ENCODE data around the gene PNMA6A. TPM values are rescaled to one million over a fixed set of nuclear protein-coding genes. Genes with fewer than 3 reads are reported as not detected.

The PNMA6A gene
- total RNA-seq, 1 donor from 2014 or later, result 4.9 TPM

DNA sequence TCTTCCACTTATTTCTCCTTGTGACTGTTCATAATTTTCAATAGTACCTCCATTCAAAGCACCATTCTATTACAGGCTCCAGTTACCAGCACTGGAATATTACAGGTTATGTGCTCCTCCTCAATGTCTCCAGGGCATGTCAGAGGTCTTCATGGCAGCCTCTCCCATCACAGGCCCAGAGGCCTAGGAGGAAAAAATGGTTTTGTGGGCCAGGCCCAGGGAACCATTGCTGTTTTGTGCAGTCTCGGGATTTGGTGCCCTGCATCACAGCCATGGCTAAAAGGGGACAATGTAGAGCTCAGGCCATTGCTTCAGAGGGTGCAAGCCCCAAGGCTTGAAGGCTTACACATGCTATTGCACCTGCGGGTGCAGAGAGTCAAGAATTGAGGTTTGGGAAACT lies 23.2 kb upstream of the PNMA6A start:
- Mint-ChIP-seq H3K4me3 (no peak overlapping the region), H3K9me3 (peaks cover 66% of the 10 kb centered on the region), H3K36me3 (no peaks in the 10 kb centered on the region), H3K4me1 (no peaks in the 10 kb centered on the region), H3K27me3 (ENCODE audit: low read depth) (peaks cover 16% of the 10 kb centered on the region), H3K27ac (no peak overlapping the region)
- TF ChIP-seq, protein P1, sequence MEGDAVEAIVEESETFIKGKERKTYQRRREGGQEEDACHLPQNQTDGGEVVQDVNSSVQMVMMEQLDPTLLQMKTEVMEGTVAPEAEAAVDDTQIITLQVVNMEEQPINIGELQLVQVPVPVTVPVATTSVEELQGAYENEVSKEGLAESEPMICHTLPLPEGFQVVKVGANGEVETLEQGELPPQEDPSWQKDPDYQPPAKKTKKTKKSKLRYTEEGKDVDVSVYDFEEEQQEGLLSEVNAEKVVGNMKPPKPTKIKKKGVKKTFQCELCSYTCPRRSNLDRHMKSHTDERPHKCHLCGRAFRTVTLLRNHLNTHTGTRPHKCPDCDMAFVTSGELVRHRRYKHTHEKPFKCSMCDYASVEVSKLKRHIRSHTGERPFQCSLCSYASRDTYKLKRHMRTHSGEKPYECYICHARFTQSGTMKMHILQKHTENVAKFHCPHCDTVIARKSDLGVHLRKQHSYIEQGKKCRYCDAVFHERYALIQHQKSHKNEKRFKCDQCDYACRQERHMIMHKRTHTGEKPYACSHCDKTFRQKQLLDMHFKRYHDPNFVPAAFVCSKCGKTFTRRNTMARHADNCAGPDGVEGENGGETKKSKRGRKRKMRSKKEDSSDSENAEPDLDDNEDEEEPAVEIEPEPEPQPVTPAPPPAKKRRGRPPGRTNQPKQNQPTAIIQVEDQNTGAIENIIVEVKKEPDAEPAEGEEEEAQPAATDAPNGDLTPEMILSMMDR (IDR thresholded peaks at IDR 0.05; ENCODE audit: unreplicated experiment), result no peak
- no peak for DNase-seq (ENCODE audit: low spot score in 2 of 2, unreplicated experiment in 2 of 2)

DNA sequence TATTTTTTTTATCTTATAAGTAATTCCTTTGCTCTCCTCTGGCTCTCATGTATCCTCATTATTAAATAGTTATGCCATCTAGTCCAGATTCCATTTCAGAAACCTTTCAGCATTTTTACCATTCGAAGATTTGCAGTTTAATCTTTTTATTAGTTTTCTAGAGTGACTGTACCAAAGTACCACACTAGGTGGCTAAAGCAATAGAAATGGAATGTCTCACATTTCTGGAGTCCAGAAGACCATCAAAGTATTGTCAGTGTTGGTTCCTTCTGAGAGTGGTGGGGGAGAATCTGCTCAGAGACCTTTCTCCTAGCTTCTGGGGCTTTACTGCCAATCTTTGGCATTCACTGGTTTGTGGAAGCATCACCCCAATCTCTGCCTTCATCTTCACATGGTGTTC lies 19.7 kb upstream of the PNMA6A start:
- H3K27ac Mint-ChIP-seq, result no peak overlapping the region
- DNase-seq (ENCODE audit: low spot score in 2 of 2, unreplicated experiment in 2 of 2), result no peak
- H3K4me3 Mint-ChIP-seq, result no peak overlapping the region
- H3K27me3 Mint-ChIP-seq (ENCODE audit: low read depth), result peaks cover 23% of the 10 kb centered on the region
- H3K9me3 Mint-ChIP-seq, result peaks cover 43% of the 10 kb centered on the region
- TF ChIP-seq, protein P1 (IDR thresholded peaks at IDR 0.05; ENCODE audit: unreplicated experiment), result peak; percentile 47
- H3K4me1 Mint-ChIP-seq, result peaks cover 7% of the 10 kb centered on the region
- no peaks in the 10 kb centered on the region for H3K36me3 Mint-ChIP-seq

DNA sequence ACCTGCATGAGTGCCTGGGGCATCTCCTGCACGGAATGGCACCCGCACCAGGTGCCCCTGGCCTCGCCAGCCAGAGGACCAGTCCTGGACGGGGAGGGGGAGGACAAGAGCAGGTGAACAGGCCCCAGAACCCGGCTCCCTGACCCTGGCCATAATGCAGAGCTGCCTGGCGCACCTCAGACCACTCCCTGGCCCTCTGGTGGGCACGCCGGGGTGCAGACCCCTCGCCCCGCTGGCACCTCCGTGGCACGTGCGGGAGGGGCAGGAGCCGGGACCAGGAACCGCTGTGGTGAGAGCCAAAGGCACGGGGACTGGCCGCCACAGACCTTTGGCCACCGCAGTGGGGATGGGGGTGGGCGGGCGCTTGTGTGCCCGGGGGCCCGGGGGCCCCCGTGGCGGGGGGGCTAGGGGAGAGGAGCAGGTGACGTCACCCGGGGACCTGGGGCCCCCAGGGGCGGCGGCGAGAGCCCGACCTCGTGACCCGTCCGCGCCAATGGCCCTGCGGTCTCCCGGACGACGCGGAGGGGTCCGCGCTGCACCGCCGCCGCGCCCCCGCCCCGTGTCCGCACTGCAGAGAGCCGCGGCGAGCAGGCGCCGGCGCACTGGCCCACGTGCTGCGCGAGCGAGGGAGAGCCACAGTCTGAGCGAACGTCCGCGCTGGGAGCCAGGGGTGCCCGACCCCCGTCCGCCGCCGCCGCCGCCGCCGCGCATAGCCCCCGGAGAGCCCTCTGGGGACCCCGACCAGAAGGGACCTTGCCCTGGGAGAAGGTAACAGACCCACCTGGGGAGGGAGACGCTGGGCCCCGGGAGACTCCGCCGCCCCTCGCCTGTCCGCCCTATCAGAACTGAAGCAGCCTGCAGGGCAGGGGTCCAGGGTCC lies 16.1 kb upstream of the PNMA6A start, which contains the start of gene PNMA3:
TSS of gene PNMA3 (plus strand) at position 600 of the 879 bp plus-strand sequence. CDS start 586 bp downstream, outside the sequence.
- Mint-ChIP-seq H3K27ac (no peak within 1 kb of the TSS), H3K4me3 (peak within 1 kb of the TSS; percentile 51), H3K9me3 (peaks cover 14% of the 10 kb centered on the region), H3K4me1 (peaks cover 8% of the 10 kb centered on the region), H3K36me3 (no peaks in the 10 kb centered on the region), H3K27me3 (ENCODE audit: low read depth) (peaks cover 20% of the 10 kb centered on the region)
- TF ChIP-seq, protein P1 (IDR thresholded peaks at IDR 0.05; ENCODE audit: unreplicated experiment), result no peak
- DNase-seq (ENCODE audit: low spot score in 2 of 2, unreplicated experiment in 2 of 2), result no peak

DNA sequence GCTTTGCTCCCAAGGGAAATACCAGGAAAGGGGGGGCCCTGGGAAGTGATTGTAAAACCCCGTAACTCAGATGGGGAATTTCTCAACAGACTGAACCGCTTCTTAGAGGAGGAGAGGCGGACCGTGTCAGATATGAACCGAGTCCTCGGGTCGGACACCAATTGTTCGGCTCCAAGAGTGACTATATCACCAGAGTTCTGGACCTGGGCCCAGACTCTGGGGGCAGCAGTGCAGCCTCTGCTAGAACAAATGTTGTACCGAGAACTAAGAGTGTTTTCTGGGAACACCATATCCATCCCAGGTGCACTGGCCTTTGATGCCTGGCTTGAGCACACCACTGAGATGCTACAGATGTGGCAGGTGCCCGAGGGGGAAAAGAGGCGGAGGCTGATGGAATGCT lies 15.0 kb upstream of the PNMA6A start:
- H3K4me1 Mint-ChIP-seq, result peaks cover 8% of the 10 kb centered on the region
- peak overlapping the region; percentile 42 for H3K4me3 Mint-ChIP-seq
- DNase-seq (ENCODE audit: low spot score in 2 of 2, unreplicated experiment in 2 of 2), result no peak
- H3K9me3 Mint-ChIP-seq, result peaks cover 11% of the 10 kb centered on the region
- H3K36me3 Mint-ChIP-seq, result no peaks in the 10 kb centered on the region
- no peak overlapping the region for H3K27ac Mint-ChIP-seq
- peaks cover 14% of the 10 kb centered on the region for H3K27me3 Mint-ChIP-seq (ENCODE audit: low read depth)
- TF ChIP-seq, protein P1 (IDR thresholded peaks at IDR 0.05; ENCODE audit: unreplicated experiment), result no peak

DNA sequence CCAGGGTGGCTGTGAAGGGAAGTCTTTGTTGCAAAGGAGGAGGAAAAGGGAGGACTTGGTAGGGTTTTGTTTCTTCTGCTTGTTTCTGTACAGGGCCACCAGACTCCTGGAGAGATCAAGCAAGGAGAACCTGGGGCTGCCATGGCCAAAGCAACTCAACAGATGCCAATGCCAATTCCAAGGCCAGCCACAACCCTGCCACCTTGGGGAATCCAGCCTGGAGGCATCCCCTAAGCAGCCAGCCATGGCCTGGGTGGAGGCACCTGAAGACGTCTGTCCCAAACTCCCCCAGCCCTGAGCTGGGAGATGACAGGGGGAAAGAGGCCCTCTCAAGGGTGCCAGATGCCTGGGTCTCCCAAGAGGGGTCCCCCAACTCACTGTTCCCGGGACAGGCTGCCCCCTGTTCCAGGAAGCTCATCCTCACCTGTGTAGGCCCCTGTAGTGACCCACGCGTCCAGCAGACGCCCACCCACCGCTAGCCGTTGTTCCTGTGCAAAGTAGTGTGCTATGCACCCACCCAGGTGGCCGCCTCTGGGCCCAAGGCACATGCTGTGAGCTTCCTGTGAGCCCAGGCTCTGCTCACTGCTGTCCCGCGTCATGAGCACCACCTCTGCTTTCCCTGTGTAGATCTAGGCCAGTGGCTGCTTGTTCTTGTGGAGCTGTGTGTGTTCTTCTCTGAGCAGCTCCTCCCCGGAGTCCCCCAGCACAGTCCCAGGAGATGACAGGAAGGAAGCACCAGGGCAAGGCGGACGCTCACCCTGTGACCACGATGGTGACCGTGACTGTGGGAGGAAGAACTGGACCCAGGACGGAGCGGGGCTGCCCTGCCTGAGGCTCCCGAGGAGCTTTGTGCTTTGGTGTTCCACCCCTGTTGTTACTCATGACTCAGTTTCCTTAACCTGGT lies 12.8 kb upstream of the PNMA6A start:
- peaks cover 4% of the 10 kb centered on the region for H3K9me3 Mint-ChIP-seq

More for the DNA sequence above, 12.8 kb upstream of the PNMA6A start:
- Mint-ChIP-seq H3K4me3 (no peak overlapping the region), H3K4me1 (peaks cover 8% of the 10 kb centered on the region), H3K36me3 (no peaks in the 10 kb centered on the region), H3K27me3 (ENCODE audit: low read depth) (peaks cover 6% of the 10 kb centered on the region), H3K27ac (no peak overlapping the region)
- TF ChIP-seq, protein P1 (IDR thresholded peaks at IDR 0.05; ENCODE audit: unreplicated experiment), result no peak
- DNase-seq (ENCODE audit: low spot score in 2 of 2, unreplicated experiment in 2 of 2), result no peak
